GM12874 (cell line): ENCODE measurements around the gene CHD2.

Experiments used
- CTCF ChIP-seq: IDR thresholded peaks from 2 replicates; pipeline ENCODE4 v1.5.1; 2011; ENCODE audit warnings: low read depth, mild to moderate bottlenecking, control low read depth, low read length, moderate library complexity; ENCODE audit not compliant: insufficient read depth

Gene CHD2

GRCh38 chr15:92997821-92998220 lies 97.7 kb downstream of the CHD2 start:
- no peak for TF ChIP-seq CTCF

DNA sequence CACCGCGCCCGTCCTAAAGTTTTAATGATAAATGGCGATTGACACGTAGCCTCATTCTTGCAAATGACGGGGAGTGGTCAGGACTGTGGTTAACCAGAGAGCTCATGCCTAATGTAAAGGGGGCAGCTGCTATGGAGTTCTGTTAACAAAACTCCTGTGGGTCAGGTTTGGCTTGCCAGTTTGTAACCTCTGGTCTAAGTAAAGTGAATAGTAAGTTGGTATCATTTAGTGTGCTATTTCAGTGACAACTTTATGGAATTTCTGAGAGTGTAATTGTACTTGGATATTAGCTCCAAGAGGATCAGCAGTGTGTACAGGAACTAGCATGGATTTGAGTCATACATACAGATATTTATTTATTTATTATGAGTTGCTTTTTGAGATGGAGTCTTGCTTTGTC lies 101.0 kb downstream of the CHD2 start:
- TF ChIP-seq CTCF = no peak

- no peak for TF ChIP-seq CTCF
Observed at GRCh38 chr15:93001881-93002280, 101.8 kb downstream of the CHD2 start.

- no peak for TF ChIP-seq CTCF
Observed at GRCh38 chr15:93005133-93005532, 105.0 kb downstream of the CHD2 start.

GRCh38 chr15:93007994-93008393 lies 107.9 kb downstream of the CHD2 start:
- no peak for TF ChIP-seq CTCF

- TF ChIP-seq CTCF = no peak
Observed at GRCh38 chr15:93012786-93013185, 112.7 kb downstream of the CHD2 start.

- no peak for TF ChIP-seq CTCF
Observed at GRCh38 chr15:93017526-93017925, 117.4 kb downstream of the CHD2 start.

DNA sequence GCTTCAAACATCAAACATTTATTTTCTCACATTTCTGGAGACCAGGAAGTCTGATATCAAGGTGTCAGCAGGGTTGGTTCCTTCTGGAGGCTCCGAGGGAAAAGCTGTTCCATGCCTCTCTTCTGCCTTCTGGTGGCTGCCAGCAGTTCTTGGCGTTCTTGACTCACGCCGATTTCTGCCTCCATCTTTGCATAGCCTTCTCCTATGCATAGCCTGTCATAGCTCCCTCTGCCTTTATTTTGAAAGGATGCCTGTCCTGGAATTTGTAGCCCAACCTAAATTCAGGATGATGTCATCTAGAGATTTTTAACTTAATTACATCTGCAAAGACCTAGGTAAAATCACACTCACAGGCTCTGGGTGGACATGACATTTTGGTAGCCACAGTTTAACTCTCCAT lies 118.5 kb downstream of the CHD2 start:
- no peak for TF ChIP-seq CTCF
